Activated CD4-positive, alpha-beta T cell treated with anti-CD3 and anti-CD28 coated beads for 48 hours (primary cell): Measurements from ENCODE around the gene MTA1.

ENCODE experiments used
- DNase-seq: peaks from one replicate; pipeline ENCODE4 v3.0.0-alpha.2; 2020

The MTA1 gene

GRCh38 chr14:105387530-105387922 is 32.1 kb upstream of the MTA1 start:
- DNase-seq: no peak

GRCh38 chr14:105388110-105388951 is 31.3 kb upstream of the MTA1 start:
- no peak for DNase-seq

GRCh38 chr14:105388976-105389375 is 30.7 kb upstream of the MTA1 start:
- DNase-seq: no peak

- no peak for DNase-seq
Measured at GRCh38 chr14:105389534-105389933, 30.1 kb upstream of the MTA1 start.

- no peak for DNase-seq
Measured at GRCh38 chr14:105389976-105390848, 29.4 kb upstream of the MTA1 start.

- no peak for DNase-seq
Measured at GRCh38 chr14:105390849-105391500, 28.7 kb upstream of the MTA1 start.

- DNase-seq: no peak
Measured at GRCh38 chr14:105391541-105391940, 28.1 kb upstream of the MTA1 start.

- DNase-seq: no peak
Measured at GRCh38 chr14:105392131-105393090, 27.2 kb upstream of the MTA1 start.

GRCh38 chr14:105393151-105393550 is 26.5 kb upstream of the MTA1 start:
- DNase-seq: no peak

- DNase-seq: no peak
Measured at GRCh38 chr14:105394714-105395537, 24.7 kb upstream of the MTA1 start.

- no peak for DNase-seq
Measured at GRCh38 chr14:105395538-105395854, 24.1 kb upstream of the MTA1 start.

- DNase-seq: no peak
Measured at GRCh38 chr14:105397350-105397931, 22.2 kb upstream of the MTA1 start.

- peak; percentile 94 for DNase-seq
Measured at GRCh38 chr14:105398044-105398725, 21.4 kb upstream of the MTA1 start, which contains the start of gene TEX22. Gene TEX22, plus strand, starts transcription at chr14:105398538. Its CDS starts 803 bp downstream, at chr14:105399341.

- peak; percentile 60 for DNase-seq
Measured at GRCh38 chr14:105398726-105399465, 20.7 kb upstream of the MTA1 start.

- no peak for DNase-seq
Measured at GRCh38 chr14:105399466-105399775, 20.2 kb upstream of the MTA1 start.

- no peak for DNase-seq
Measured at GRCh38 chr14:105400016-105400415, 19.6 kb upstream of the MTA1 start.

- DNase-seq: no peak
Measured at GRCh38 chr14:105401699-105402098, 17.9 kb upstream of the MTA1 start.

- DNase-seq: no peak
Measured at GRCh38 chr14:105408592-105408991, 11.0 kb upstream of the MTA1 start.

- DNase-seq: no peak
Measured at GRCh38 chr14:105409364-105409763, 10.3 kb upstream of the MTA1 start.

GRCh38 chr14:105410642-105411016 is 9.0 kb upstream of the MTA1 start:
- no peak for DNase-seq
